Activated CD4-positive, alpha-beta T cell treated with anti-CD3 and anti-CD28 coated beads, Interleukin-2, amount 10 ng/mL, durations not matched to agents 7 days and 5 days (primary cell): ENCODE measurements around the gene BCAT1. TPM values are rescaled to one million over a fixed set of nuclear protein-coding genes. Genes with fewer than 3 reads are reported as not detected.
A peak's percentile ranks its signal among the peaks of the same experiment; 100 is the strongest.

Experiments used
- CTCF ChIA-PET: fragments of 350-600 bp; sonication (Branson Sonifier 250); formaldehyde crosslinking; loops from one replicate; lab custom pipeline; 2021; ENCODE audit warnings: antibody characterized with exemption; lab: Charles Lee
- POLR2A ChIA-PET: fragments of 350-600 bp; sonication (Branson Sonifier 250); formaldehyde crosslinking; loops from one replicate; lab custom pipeline; 2021; ENCODE audit warnings: antibody characterized with exemption; lab: Charles Lee
- DNase-seq: peaks from one replicate; pipeline ENCODE4 v3.0.0-alpha.2; 2020
- H3K27ac Mint-ChIP-seq: one replicate; pipeline ENCODE4 v1.8.0; 2021; ENCODE audit warnings: mild to moderate bottlenecking, moderate library complexity, mixed read lengths
- H3K27me3 Mint-ChIP-seq: one replicate; pipeline ENCODE4 v1.8.0; 2021; ENCODE audit warnings: mixed read lengths
- H3K36me3 Mint-ChIP-seq: one replicate; pipeline ENCODE4 v1.8.0; 2021; ENCODE audit warnings: low read depth, mixed read lengths
- H3K4me1 Mint-ChIP-seq: one replicate; pipeline ENCODE4 v1.8.0; 2021; ENCODE audit warnings: mixed read lengths
- H3K4me3 Mint-ChIP-seq: one replicate; pipeline ENCODE4 v1.8.0; 2021; ENCODE audit warnings: mild to moderate bottlenecking, moderate library complexity, mixed read lengths
- H3K9me3 Mint-ChIP-seq: one replicate; pipeline ENCODE4 v1.8.0; 2021; ENCODE audit warnings: mixed read lengths
- total RNA-seq, 2 experiments: library from RNA; stranded (reverse); gene quantifications; one replicate each; pipeline ENCODE4 v1.2.3, GENCODE V29; 2021

The BCAT1 gene
- total RNA-seq, 2 experiments from 2014 or later = 6.9 to 7.3 TPM

DNA sequence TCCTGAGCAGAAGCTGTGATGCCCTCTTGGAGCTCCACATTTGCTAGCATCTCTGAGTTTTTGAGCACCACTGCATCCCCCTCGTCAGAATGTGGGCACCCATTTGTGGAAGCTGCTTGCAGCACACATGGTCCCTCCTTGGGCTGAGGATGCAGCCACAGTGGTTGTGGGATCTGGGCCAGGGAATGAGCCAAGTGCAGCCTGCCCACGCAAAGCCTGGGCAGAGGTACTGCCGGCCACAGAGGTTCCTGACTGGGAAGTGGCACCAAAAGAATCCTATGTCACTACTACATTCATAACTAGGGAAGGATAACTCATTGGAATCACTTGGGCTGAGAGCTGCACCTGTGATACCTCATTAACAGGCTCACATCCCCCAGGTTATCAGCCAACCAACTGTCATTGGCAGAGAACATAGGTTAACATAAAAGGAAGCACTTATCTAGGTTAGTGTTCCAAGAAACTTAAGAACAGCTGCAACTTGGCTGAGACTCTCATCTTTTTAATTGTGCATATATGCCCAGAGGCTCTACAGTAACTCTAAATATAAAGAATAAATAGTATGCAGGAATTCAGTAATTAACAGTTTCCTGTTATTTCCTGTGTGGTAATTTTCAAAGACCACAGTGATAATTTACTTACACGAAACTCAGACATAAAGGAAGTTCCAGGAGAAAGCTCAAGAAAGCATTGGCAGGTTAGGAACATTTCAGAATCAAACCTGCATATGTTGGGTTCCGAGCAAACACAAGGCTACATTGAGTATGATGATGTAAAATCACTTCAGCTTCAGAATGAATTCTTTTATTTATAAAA, 145.3 kb downstream of the BCAT1 start:
- H3K27me3 Mint-ChIP-seq = no peaks in the 10 kb centered on the region
- POLR2A ChIA-PET = no interaction called here
- H3K27ac Mint-ChIP-seq = peak overlapping the region; percentile 33
- H3K4me1 Mint-ChIP-seq = peaks cover 15% of the 10 kb centered on the region
- H3K36me3 Mint-ChIP-seq = peaks cover 18% of the 10 kb centered on the region
- no peak for DNase-seq
- H3K9me3 Mint-ChIP-seq = peaks cover 35% of the 10 kb centered on the region
- H3K4me3 Mint-ChIP-seq = no peak overlapping the region
- CTCF ChIA-PET = interaction anchor here (0.6 to 2.3 kb wide), 7 partner anchors 9 to 98 kb away, joined by 3 to 10 read pairs (median 3); no protein-coding TSS in a partner anchor

DNA sequence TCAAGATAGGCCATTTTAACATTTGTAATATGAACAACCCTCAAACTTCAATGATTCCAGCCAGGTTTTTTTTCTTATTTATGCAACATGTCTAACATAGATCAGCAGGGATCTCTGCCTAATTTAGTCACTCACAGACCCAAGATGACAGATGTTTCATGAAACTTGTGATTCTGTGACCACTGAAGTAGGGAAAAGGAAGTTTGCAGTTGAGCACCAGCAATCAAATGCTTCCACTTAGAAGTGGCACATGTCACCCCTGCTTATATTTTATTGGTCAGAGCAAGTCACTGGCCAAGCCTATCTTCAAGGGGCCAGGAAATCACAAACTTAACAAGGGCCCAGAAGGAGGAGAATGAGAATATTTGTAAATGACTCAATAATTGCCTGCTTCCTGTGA, 150.6 kb downstream of the BCAT1 start:
- peaks cover 37% of the 10 kb centered on the region for H3K4me1 Mint-ChIP-seq
- POLR2A ChIA-PET = no interaction called here
- H3K27ac Mint-ChIP-seq = no peak overlapping the region
- no peak overlapping the region for H3K4me3 Mint-ChIP-seq
- peaks cover 8% of the 10 kb centered on the region for H3K36me3 Mint-ChIP-seq
- no peak for DNase-seq
- H3K27me3 Mint-ChIP-seq = no peaks in the 10 kb centered on the region
- peaks cover 14% of the 10 kb centered on the region for H3K9me3 Mint-ChIP-seq
- CTCF ChIA-PET = no interaction called here

DNA sequence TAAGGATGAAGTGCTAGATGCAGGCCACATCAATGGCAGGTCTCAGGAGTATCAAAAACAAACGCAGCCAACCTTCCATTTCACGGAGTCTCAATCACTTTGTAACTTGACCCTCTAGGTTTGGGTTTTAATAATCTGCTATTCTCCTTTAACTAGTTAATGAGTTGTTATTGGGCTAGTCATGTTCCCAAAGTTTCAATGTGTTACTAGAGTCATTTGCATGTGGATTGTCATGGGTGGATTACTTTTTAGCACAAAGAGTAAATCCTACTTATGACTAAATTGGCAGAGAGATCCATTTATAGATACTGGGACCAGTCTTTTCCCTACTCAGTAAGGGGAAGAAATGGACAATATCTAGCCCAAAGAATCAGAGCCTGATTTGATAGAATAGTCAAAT, 151.0 kb downstream of the BCAT1 start:
- peaks cover 10% of the 10 kb centered on the region for H3K9me3 Mint-ChIP-seq
- no peak overlapping the region for H3K27ac Mint-ChIP-seq
- H3K4me3 Mint-ChIP-seq = no peak overlapping the region
- H3K4me1 Mint-ChIP-seq = peaks cover 32% of the 10 kb centered on the region
- H3K36me3 Mint-ChIP-seq = peaks cover 5% of the 10 kb centered on the region
- ChIA-PET POLR2A (no interaction called here), CTCF (no interaction called here)
- no peaks in the 10 kb centered on the region for H3K27me3 Mint-ChIP-seq
- no peak for DNase-seq

DNA sequence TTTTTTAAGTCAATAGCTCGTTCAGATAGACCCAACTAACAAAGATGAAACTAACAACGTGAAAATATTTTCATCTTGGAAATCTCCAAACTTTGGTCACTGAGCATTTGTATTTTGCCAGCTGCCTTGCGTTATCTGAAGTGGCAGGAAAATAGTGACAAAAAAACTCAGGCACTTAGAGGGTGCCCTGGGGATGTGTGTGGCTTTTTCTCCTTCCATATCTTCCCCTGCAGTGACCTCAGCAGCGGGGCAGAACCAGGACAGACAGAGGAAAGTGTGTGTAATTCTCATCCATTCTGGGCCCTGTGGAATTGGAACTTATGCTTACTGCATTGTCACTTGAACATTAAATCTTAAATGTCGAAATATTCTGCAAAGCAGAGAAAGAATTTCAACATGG, 152.0 kb downstream of the BCAT1 start:
- DNase-seq = no peak
- Mint-ChIP-seq H3K27ac (no peak overlapping the region), H3K9me3 (peaks cover 4% of the 10 kb centered on the region), H3K4me3 (no peak overlapping the region), H3K36me3 (peaks cover 2% of the 10 kb centered on the region), H3K4me1 (peaks cover 31% of the 10 kb centered on the region), H3K27me3 (no peaks in the 10 kb centered on the region)
- CTCF ChIA-PET = interaction anchor here (0.6 kb wide), 1 partner anchor 15 kb away, joined by 3 read pairs; no protein-coding TSS in a partner anchor
- POLR2A ChIA-PET = no interaction called here

DNA sequence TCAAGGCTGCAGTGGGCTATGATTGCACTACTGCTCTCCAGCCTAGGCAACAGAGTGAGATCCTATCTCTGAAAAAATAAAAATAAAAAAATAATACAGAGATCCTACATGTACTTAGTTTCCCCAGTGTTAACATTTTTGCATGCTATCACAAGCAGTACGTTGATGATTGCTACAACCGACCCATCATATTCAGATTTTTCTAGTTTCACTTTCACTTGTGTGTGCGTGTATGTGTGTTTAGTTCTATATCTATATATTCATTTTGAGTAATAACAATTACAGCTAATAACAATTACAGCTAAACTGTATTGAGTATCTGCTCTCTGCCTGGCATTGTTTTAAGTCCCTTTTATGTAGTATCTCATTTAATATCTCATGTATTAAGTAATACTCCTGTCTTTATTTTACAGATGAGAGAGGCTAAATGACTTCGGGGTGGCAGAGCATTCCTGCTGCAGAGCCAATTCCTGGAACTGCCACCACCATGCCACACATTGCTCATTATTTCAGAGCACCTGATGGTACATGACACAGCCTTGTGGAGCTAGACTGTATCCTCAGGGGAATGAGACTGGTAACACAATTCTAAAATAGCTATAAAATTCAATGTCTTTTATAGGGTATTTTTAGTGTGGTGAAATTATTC, 153.1 kb downstream of the BCAT1 start:
- Mint-ChIP-seq H3K4me1 (peaks cover 35% of the 10 kb centered on the region), H3K9me3 (peaks cover 2% of the 10 kb centered on the region), H3K27ac (peak overlapping the region; percentile 91), H3K4me3 (peak overlapping the region; percentile 77), H3K27me3 (no peaks in the 10 kb centered on the region), H3K36me3 (no peaks in the 10 kb centered on the region)
- ChIA-PET POLR2A (no interaction called here), CTCF (interaction anchor here (1.7 kb wide), 1 partner anchor 10 kb away, joined by 4 read pairs; no protein-coding TSS in a partner anchor)
- no peak for DNase-seq

DNA sequence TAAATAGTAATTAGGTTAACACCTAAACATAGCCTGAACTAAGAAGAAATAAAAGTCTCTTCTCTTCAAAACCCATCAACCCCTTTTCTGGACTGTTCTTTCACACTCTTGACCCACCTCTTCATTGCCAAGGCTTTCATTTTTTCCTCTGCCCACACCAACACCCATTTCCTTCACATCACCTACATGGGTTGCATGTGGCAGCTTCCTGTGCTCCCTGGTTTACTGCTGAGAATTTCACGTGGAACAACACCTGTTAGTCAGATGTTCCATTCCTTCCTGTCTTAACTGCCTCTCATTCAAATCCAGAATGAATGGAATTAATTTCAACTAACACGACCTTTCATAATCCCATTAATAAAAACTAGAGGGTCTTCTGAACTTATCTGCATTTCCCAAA, 157.3 kb downstream of the BCAT1 start:
- DNase-seq = no peak
- H3K36me3 Mint-ChIP-seq = no peaks in the 10 kb centered on the region
- POLR2A ChIA-PET = no interaction called here
- H3K4me1 Mint-ChIP-seq = peaks cover 21% of the 10 kb centered on the region
- no peaks in the 10 kb centered on the region for H3K9me3 Mint-ChIP-seq
- CTCF ChIA-PET = interaction anchor here (0.9 kb wide), 1 partner anchor 11 kb away, joined by 4 read pairs; no protein-coding TSS in a partner anchor
- no peak overlapping the region for H3K4me3 Mint-ChIP-seq
- H3K27me3 Mint-ChIP-seq = peaks cover 3% of the 10 kb centered on the region
- no peak overlapping the region for H3K27ac Mint-ChIP-seq

DNA sequence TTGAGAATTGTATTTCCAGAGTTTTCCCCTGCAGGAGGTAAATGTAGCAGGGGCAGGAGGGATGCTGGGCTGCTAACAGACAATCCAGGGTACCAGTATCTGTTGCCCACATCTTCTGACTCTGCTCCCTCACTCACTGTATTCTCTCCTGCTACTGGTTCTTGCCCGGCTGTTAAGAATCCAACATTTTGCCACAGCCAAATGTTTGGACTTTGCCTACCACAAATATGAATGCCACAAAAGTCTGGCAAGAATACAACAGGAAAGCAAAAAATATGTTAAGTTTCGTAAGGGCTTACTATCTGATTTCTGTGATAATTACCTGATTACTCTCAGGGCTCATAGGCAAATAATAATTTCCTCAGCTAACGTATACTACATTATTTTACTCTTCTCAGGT, 160.0 kb downstream of the BCAT1 start:
- CTCF ChIA-PET = no interaction called here
- Mint-ChIP-seq H3K4me1 (peaks cover 6% of the 10 kb centered on the region), H3K27me3 (peaks cover 8% of the 10 kb centered on the region), H3K36me3 (no peaks in the 10 kb centered on the region), H3K27ac (no peak overlapping the region), H3K9me3 (no peaks in the 10 kb centered on the region), H3K4me3 (no peak overlapping the region)
- DNase-seq = no peak
- POLR2A ChIA-PET = no interaction called here

DNA sequence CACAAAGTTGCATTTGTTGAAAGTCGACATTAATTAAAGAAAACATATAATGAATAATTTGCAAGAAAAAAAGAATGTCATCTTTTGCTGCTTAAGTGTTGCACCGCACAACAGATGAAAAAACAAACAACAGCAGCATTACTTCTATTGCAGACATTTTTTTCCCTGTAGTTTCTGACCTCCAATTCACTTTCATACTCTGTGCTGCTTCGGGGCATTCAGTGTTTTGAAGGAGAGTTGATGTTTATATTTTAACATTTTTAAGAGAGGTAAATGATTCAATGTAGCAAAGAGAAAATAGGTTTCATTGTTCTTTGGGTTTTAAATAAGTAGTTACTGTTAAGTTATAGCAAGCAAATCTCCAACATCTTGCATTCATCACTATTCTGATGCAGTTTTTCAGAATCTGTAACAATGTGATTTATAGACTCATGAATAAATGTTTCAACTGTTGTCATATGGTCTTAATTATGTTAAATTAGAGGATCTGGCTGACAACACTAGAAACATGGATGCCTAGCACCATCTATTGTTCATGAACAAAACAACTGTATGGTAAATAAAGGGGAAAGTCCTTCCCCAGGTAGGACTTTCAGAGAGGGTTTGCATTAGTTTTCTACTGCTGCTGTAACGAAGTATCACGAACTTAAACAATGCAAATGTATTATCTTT, 168.1 kb downstream of the BCAT1 start:
- DNase-seq = no peak
- no peaks in the 10 kb centered on the region for H3K36me3 Mint-ChIP-seq
- peaks cover 9% of the 10 kb centered on the region for H3K27me3 Mint-ChIP-seq
- ChIA-PET POLR2A (no interaction called here), CTCF (interaction anchor here (0.6 to 0.9 kb wide), 3 partner anchors 10 to 54 kb away, joined by 3 to 4 read pairs (median 3); no protein-coding TSS in a partner anchor)
- H3K4me3 Mint-ChIP-seq = no peak overlapping the region
- H3K4me1 Mint-ChIP-seq = no peaks in the 10 kb centered on the region
- no peak overlapping the region for H3K27ac Mint-ChIP-seq
- no peaks in the 10 kb centered on the region for H3K9me3 Mint-ChIP-seq

DNA sequence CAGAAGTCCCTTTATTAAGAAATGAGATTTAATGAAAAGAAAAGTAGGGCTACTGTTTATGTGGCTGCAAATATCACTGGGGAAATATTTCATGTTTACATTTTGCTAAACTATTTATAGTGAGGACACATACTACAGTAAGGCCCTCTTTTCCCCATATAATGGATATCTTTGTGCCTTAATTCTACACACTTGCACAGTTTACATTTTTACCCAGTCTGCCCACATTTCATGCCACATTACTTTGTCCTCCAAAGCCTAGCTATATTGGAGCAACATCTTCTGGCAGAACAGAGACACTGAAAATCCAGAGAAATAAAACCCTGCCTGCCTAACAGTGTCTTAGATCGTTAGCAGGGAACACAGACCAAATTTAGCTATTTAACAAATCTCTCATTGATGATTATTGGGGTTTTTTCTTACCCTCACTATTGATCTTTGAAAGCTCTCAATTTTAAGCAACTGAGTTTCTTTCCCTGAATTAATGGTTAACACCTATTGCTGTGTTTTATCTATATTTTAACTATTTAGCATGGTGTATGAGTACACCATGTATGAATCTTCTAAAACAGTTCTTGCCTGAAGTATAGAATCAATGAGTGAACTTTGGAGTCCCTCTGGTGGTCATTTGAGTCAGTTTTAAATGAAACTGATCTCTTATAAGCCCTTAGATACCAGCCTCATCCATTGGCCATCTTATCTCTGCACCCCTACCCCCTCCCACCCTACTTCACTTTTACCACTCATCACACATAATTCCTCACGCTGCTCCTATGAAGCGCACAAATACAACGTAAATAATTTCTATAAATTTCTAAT, 170.2 kb downstream of the BCAT1 start:
- POLR2A ChIA-PET = no interaction called here
- peaks cover 4% of the 10 kb centered on the region for H3K27me3 Mint-ChIP-seq
- CTCF ChIA-PET = interaction anchor here (1.1 to 1.6 kb wide), 3 partner anchors 9 to 16 kb away, joined by 3 to 4 read pairs (median 3); no protein-coding TSS in a partner anchor

DNA sequence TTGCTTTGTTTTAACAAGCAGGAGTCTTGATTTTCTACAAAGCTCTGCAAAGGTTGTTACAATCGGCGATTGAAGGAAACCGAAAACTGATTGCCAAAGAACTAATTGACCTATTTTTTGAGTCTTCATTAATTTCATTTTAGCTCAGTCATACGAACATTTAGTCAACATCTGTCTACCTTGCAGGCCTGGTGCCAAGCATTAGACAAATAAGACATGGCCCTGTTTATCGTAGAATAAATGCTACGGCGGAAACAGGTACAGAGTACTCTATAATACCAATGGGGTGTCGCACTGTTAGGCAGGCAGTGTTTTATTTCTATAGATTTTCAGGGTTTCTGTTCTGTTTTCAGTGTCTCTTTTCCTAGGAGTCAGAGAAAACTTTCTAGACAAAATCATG, 171.5 kb downstream of the BCAT1 start:
- Mint-ChIP-seq H3K4me1 (no peaks in the 10 kb centered on the region), H3K27me3 (no peaks in the 10 kb centered on the region), H3K36me3 (no peaks in the 10 kb centered on the region), H3K9me3 (no peaks in the 10 kb centered on the region), H3K4me3 (no peak overlapping the region), H3K27ac (no peak overlapping the region)
- DNase-seq = no peak
- ChIA-PET CTCF (interaction anchor here (0.9 to 1.2 kb wide), 2 partner anchors 9 to 26 kb away, joined by 3 to 4 read pairs; no protein-coding TSS in a partner anchor), POLR2A (no interaction called here)

More for the DNA sequence above, 170.2 kb downstream of the BCAT1 start:
- no peak overlapping the region for H3K4me3 Mint-ChIP-seq
- H3K4me1 Mint-ChIP-seq = no peaks in the 10 kb centered on the region
- no peak for DNase-seq
- no peaks in the 10 kb centered on the region for H3K9me3 Mint-ChIP-seq
- H3K36me3 Mint-ChIP-seq = no peaks in the 10 kb centered on the region
- no peak overlapping the region for H3K27ac Mint-ChIP-seq

DNA sequence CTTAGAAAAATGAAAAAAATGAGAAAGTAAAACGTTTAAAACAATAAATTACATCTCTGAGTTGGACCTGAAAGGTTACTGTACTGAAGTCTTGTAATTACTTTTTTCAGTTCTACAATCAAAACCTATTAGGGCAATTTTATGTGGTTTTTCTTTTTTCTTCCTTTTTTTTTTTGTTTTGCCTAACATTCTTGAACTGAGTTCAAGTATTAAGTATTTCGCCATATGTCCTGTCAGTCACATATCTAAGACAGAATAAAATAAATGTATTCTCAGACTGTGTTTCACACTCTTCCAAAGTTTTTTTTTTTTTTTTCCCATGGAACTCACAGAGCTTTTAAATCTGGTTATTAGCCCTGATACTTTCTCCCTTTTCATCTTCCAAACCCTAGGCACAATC, 172.0 kb downstream of the BCAT1 start:
- Mint-ChIP-seq H3K27me3 (no peaks in the 10 kb centered on the region), H3K4me3 (no peak overlapping the region)
- DNase-seq = no peak

DNA sequence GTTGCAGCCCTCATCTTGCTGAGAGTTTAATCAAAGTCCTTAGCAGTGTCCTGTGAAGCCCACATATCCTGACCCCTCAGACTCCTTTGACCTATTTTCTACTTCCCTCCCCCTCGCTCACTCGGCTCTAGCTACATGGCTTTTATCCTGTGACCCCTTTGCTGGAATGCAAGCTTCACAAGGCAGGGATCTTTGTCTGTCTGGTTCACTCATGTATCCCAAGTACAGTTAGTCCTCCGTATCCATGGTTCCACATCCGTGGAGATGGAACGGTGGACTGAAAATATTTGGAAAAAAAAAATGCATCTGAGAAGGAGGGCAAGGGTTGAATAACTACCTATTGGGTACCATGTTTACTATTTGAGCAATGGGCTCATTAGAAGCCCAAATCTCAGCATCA, 173.8 kb downstream of the BCAT1 start:
- Mint-ChIP-seq H3K27ac (no peak overlapping the region), H3K27me3 (peaks cover 3% of the 10 kb centered on the region), H3K4me3 (no peak overlapping the region), H3K4me1 (no peaks in the 10 kb centered on the region), H3K9me3 (no peaks in the 10 kb centered on the region), H3K36me3 (no peaks in the 10 kb centered on the region)
- ChIA-PET POLR2A (no interaction called here), CTCF (no interaction called here)
- no peak for DNase-seq

More for the DNA sequence above, 172.0 kb downstream of the BCAT1 start:
- POLR2A ChIA-PET = no interaction called here
- no peak overlapping the region for H3K27ac Mint-ChIP-seq
- no peaks in the 10 kb centered on the region for H3K36me3 Mint-ChIP-seq
- H3K9me3 Mint-ChIP-seq = no peaks in the 10 kb centered on the region
- no peaks in the 10 kb centered on the region for H3K4me1 Mint-ChIP-seq
- CTCF ChIA-PET = interaction anchor here (0.9 to 1.2 kb wide), 2 partner anchors 8 to 26 kb away, joined by 3 to 4 read pairs; no protein-coding TSS in a partner anchor
